ENCODE measurements around the gene LIPJ.

The LIPJ gene

GRCh38 chr10:88586462-88586861, at the start of gene LIPJ:
Gene LIPJ, plus strand, starts transcription at chr10:88586762. Its CDS starts 3,926 bp downstream, at chr10:88590688.
- no peak for DNase-seq

- no peak for DNase-seq
Observed at GRCh38 chr10:88537322-88537721, 49.2 kb upstream of the LIPJ start.

- no peak for DNase-seq
Observed at GRCh38 chr10:88538048-88538447, 48.5 kb upstream of the LIPJ start.

GRCh38 chr10:88540351-88540750, 46.2 kb upstream of the LIPJ start:
- DNase-seq, result no peak

GRCh38 chr10:88541116-88541626, 45.4 kb upstream of the LIPJ start:
- no peak for DNase-seq

GRCh38 chr10:88542522-88542921, 44.0 kb upstream of the LIPJ start:
- DNase-seq, result no peak

GRCh38 chr10:88544140-88544870, 42.3 kb upstream of the LIPJ start:
- no peak for DNase-seq

GRCh38 chr10:88545359-88545758, 41.2 kb upstream of the LIPJ start:
- no peak for DNase-seq

GRCh38 chr10:88546497-88546896, 40.1 kb upstream of the LIPJ start:
- no peak for DNase-seq

GRCh38 chr10:88551246-88551645, 35.3 kb upstream of the LIPJ start:
- no peak for DNase-seq

GRCh38 chr10:88553116-88553752, 33.3 kb upstream of the LIPJ start:
- DNase-seq, result peak; percentile 5

- DNase-seq, result no peak
Observed at GRCh38 chr10:88555190-88555908, 31.2 kb upstream of the LIPJ start.

- DNase-seq, result no peak
Observed at GRCh38 chr10:88557256-88557655, 29.3 kb upstream of the LIPJ start.

- no peak for DNase-seq
Observed at GRCh38 chr10:88557658-88558057, 28.9 kb upstream of the LIPJ start.

- DNase-seq, result no peak
Observed at GRCh38 chr10:88562152-88562551, 24.4 kb upstream of the LIPJ start.

GRCh38 chr10:88565072-88565471, 21.5 kb upstream of the LIPJ start:
- DNase-seq, result no peak

- DNase-seq, result no peak
Observed at GRCh38 chr10:88582411-88582805, 4.2 kb upstream of the LIPJ start.

- DNase-seq, result peak; percentile 15
Observed at GRCh38 chr10:88582806-88583583, 3.6 kb upstream of the LIPJ start, which contains the start of gene RNLS. Gene RNLS, minus strand, starts transcription at chr10:88583318.

- no peak for DNase-seq
Observed at GRCh38 chr10:88583584-88583957, 3.0 kb upstream of the LIPJ start.

GRCh38 chr10:88592381-88592780, 5.8 kb downstream of the LIPJ start:
- DNase-seq, result no peak

- DNase-seq, result no peak
Observed at GRCh38 chr10:88592906-88593305, 6.3 kb downstream of the LIPJ start.

GRCh38 chr10:88594482-88594881, 7.9 kb downstream of the LIPJ start:
- no peak for DNase-seq

GRCh38 chr10:88598055-88598454, 11.5 kb downstream of the LIPJ start:
- no peak for DNase-seq

Data from NCI-H446 treated with DMSO at 0.1 percent for 48 hours (cell line).